Caco-2 (cell line): Measurements from ENCODE around the gene CACNA1H. TPM values are rescaled to one million over a fixed set of nuclear protein-coding genes. Genes with fewer than 3 reads are reported as not detected.
"Not testable (repeated sequence)": the region's sequence is repeated elsewhere in the genome, so short reads cannot be mapped to it uniquely, and the experiment has no call there.

Experiments
- BruUV-seq: library from RNA; stranded (reverse); fragments of 400-500 nt; replicated peaks from 2 replicates; lab custom pipeline; 2021; lab: Mats Ljungman, UMichigan
- CTCF ChIA-PET: fragments of 300-600 bp; sonication (Branson Sonifier 250); formaldehyde crosslinking; loops from one replicate; lab custom pipeline; 2022; ENCODE audit warnings: antibody characterized with exemption; lab: Charles Lee
- POLR2A ChIA-PET: fragments of 300-600 bp; sonication (Branson Sonifier 250); formaldehyde crosslinking; loops from one replicate; lab custom pipeline; 2022; ENCODE audit warnings: antibody characterized with exemption; lab: Charles Lee
- DNase-seq, 2 experiments: peaks; one replicate each; pipeline versions ENCODE4 v3.0.0 to v3.0.0-alpha.2; 2020 to 2022
- H3K27me3 ChIP-seq: replicated peaks from 2 replicates; pipeline ENCODE4 v1.6.0; 2011; ENCODE audit warnings: low read length; ENCODE audit not compliant: control insufficient read depth, insufficient read depth
- H3K36me3 ChIP-seq: 2 replicates; pipeline ENCODE4 v1.5.1; 2011; ENCODE audit warnings: low read length; ENCODE audit not compliant: control insufficient read depth, insufficient read depth
- H3K4me1 ChIP-seq: fragments of 250-450 bp; sonication (Bioruptor Pico); 2 replicates; pipeline ENCODE4 v1.5.1; 2020; ENCODE audit warnings: mild to moderate bottlenecking
- H3K4me3 ChIP-seq: 2 replicates; pipeline ENCODE4 v1.5.1; 2011; ENCODE audit warnings: low read depth, mild to moderate bottlenecking, control low read depth, low read length
- H3K9me3 ChIP-seq: fragments of 250-450 bp; sonication (Bioruptor Pico); 2 replicates; pipeline ENCODE4 v1.5.1; 2020; ENCODE audit warnings: mild to moderate bottlenecking, moderate library complexity
- H3K27ac Mint-ChIP-seq: one replicate; pipeline ENCODE4 v1.8.0; 2022; ENCODE audit warnings: mixed read lengths; ENCODE audit not compliant: unreplicated experiment
- H3K27me3 Mint-ChIP-seq: one replicate; pipeline ENCODE4 v1.8.0; 2022; ENCODE audit warnings: mixed read lengths; ENCODE audit not compliant: insufficient read depth, unreplicated experiment
- H3K36me3 Mint-ChIP-seq: one replicate; pipeline ENCODE4 v1.8.0; 2022; ENCODE audit warnings: mild to moderate bottlenecking, mixed read lengths; ENCODE audit not compliant: insufficient read depth, unreplicated experiment
- H3K4me1 Mint-ChIP-seq: one replicate; pipeline ENCODE4 v1.8.0; 2022; ENCODE audit warnings: low read depth, mixed read lengths; ENCODE audit not compliant: unreplicated experiment
- H3K4me3 Mint-ChIP-seq: one replicate; pipeline ENCODE4 v1.8.0; 2022; ENCODE audit warnings: mild to moderate bottlenecking, moderate library complexity, mixed read lengths; ENCODE audit not compliant: unreplicated experiment
- H3K9me3 Mint-ChIP-seq: one replicate; pipeline ENCODE4 v1.8.0; 2022; ENCODE audit warnings: mixed read lengths; ENCODE audit not compliant: unreplicated experiment
- CTCF ChIP-seq, 2 experiments: fragments of 200-600 bp in 1 of 2; IDR thresholded peaks; 1 replicate in 1 of 2; 2 replicates in 1 of 2; pipeline versions ENCODE4 v1.5.1 to v1.8.0; 2011 to 2022; ENCODE audit warnings: antibody characterized with exemption in 1 of 2, control low read depth in 1 of 2, inconsistent platforms in 1 of 2, low read depth in 1 of 2, low read length in 1 of 2, mild to moderate bottlenecking in 1 of 2, moderate library complexity in 1 of 2; ENCODE audit not compliant: insufficient read depth in 1 of 2, severe bottlenecking in 1 of 2, unreplicated experiment in 1 of 2
- intact Hi-C: fragments of 100-400 bp; cut with micrococcal nuclease; formaldehyde crosslinking; loops from one replicate; pipeline ENCODE4 v1.10.0; 2022; ENCODE audit not compliant: unreplicated experiment
- total RNA-seq: library from RNA; stranded (reverse); gene quantifications from 2 replicates; pipeline ENCODE4 v1.2.3, GENCODE V29; 2022

CACNA1H gene
- total RNA-seq, 1 experiment from 2014 or later: 5.1 TPM

GRCh38 chr16:1196494-1196893 is 43.6 kb downstream of the CACNA1H start:
- BruUV-seq: no TSS peak
- DNase-seq: no peak
- Mint-ChIP-seq H3K27me3 (no peaks in the 10 kb centered on the region), H3K4me3 (no peak overlapping the region), H3K9me3 (no peaks in the 10 kb centered on the region), H3K36me3 (peaks cover 6% of the 10 kb centered on the region), H3K27ac (no peak overlapping the region), H3K4me1 (no peaks in the 10 kb centered on the region)
- intact Hi-C loops: no loop called here
- POLR2A ChIA-PET: no interaction called here
- CTCF ChIA-PET: no interaction called here
- no peaks in the 10 kb centered on the region for H3K27me3 ChIP-seq
- H3K9me3 ChIP-seq: no peaks in the 10 kb centered on the region
- H3K36me3 ChIP-seq: no peaks in the 10 kb centered on the region; the same call in 1 of the 2 replicates
- TF ChIP-seq CTCF (IDR thresholded peaks at IDR 0.05; ENCODE audit: insufficient read depth in 1 of 2, low read depth in 1 of 2, low read length in 1 of 2, severe bottlenecking in 1 of 2, unreplicated experiment in 1 of 2): no peak
- no peaks in the 10 kb centered on the region for H3K4me1 ChIP-seq
- no peak overlapping the region for H3K4me3 ChIP-seq

GRCh38 chr16:1197237-1197866 is 44.4 kb downstream of the CACNA1H start:
- TF ChIP-seq CTCF (IDR thresholded peaks at IDR 0.05; ENCODE audit: insufficient read depth in 1 of 2, low read depth in 1 of 2, low read length in 1 of 2, severe bottlenecking in 1 of 2, unreplicated experiment in 1 of 2): no peak

GRCh38 chr16:1198194-1198593 is 45.3 kb downstream of the CACNA1H start:
- CTCF ChIA-PET: no interaction called here
- no peak for DNase-seq
- no peaks in the 10 kb centered on the region for H3K9me3 ChIP-seq
- intact Hi-C loops: no loop called here
- Mint-ChIP-seq H3K27ac (no peak overlapping the region), H3K4me3 (no peak overlapping the region), H3K4me1 (no peaks in the 10 kb centered on the region), H3K36me3 (peaks cover 6% of the 10 kb centered on the region), H3K27me3 (no peaks in the 10 kb centered on the region), H3K9me3 (no peaks in the 10 kb centered on the region)
- no TSS peak for BruUV-seq
- H3K36me3 ChIP-seq: no peaks in the 10 kb centered on the region; the same call in 1 of the 2 replicates
- no peaks in the 10 kb centered on the region for H3K27me3 ChIP-seq
- no peak overlapping the region for H3K4me3 ChIP-seq
- no peaks in the 10 kb centered on the region for H3K4me1 ChIP-seq
- no peak for TF ChIP-seq CTCF (IDR thresholded peaks at IDR 0.05; ENCODE audit: insufficient read depth in 1 of 2, low read depth in 1 of 2, low read length in 1 of 2, severe bottlenecking in 1 of 2, unreplicated experiment in 1 of 2)
- POLR2A ChIA-PET: no interaction called here

More at GRCh38 chr16:1197237-1197866, 44.4 kb downstream of the CACNA1H start:
- no peak for DNase-seq
- BruUV-seq: no TSS peak
- CTCF ChIA-PET: no interaction called here
- intact Hi-C loops: no loop called here
- H3K27me3 ChIP-seq: no peaks in the 10 kb centered on the region
- no peak overlapping the region for H3K4me3 ChIP-seq
- H3K4me1 ChIP-seq: no peaks in the 10 kb centered on the region
- Mint-ChIP-seq H3K4me3 (no peak overlapping the region), H3K4me1 (no peaks in the 10 kb centered on the region), H3K27me3 (no peaks in the 10 kb centered on the region), H3K9me3 (no peaks in the 10 kb centered on the region), H3K27ac (no peak overlapping the region), H3K36me3 (peaks cover 6% of the 10 kb centered on the region)
- H3K36me3 ChIP-seq: no peaks in the 10 kb centered on the region; the same call in 1 of the 2 replicates
- H3K9me3 ChIP-seq: no peaks in the 10 kb centered on the region
- POLR2A ChIA-PET: no interaction called here

- DNase-seq, H3K4me1 ChIP-seq, H3K36me3 ChIP-seq, H3K27ac Mint-ChIP-seq, BruUV-seq, H3K9me3 Mint-ChIP-seq, H3K36me3 Mint-ChIP-seq, H3K27me3 Mint-ChIP-seq, H3K4me3 ChIP-seq, H3K4me3 Mint-ChIP-seq, H3K4me1 Mint-ChIP-seq, POLR2A ChIA-PET, H3K9me3 ChIP-seq, H3K27me3 ChIP-seq, CTCF ChIA-PET, intact Hi-C loops: not testable (repeated sequence)
Observed at GRCh38 chr16:1198671-1199346, 45.9 kb downstream of the CACNA1H start.
